Endothelial cell of umbilical vein (primary cell): ENCODE results near the gene SOX12. TPM values are rescaled to one million over a fixed set of nuclear protein-coding genes. Genes with fewer than 3 reads are reported as not detected.

ENCODE experiments used
- BruUV-seq: library from RNA; stranded (reverse); fragments of 400-500 nt; replicated peaks from 2 replicates; lab custom pipeline; 2021; lab: Mats Ljungman, UMichigan
- CTCF ChIA-PET: fragments of 300-600, 350-600 bp; sonication (Branson Sonifier 250); formaldehyde crosslinking; loops from one replicate; lab custom pipeline; 2021; ENCODE audit warnings: antibody characterized with exemption, inconsistent platforms; lab: Charles Lee
- POLR2A ChIA-PET: fragments of 300-600, 350-600 bp; sonication (Branson Sonifier 250); formaldehyde crosslinking; loops from one replicate; lab custom pipeline; 2021; ENCODE audit warnings: antibody characterized with exemption, inconsistent platforms; lab: Charles Lee
- DNase-seq: peaks from one replicate; pipeline ENCODE4 v3.0.0-alpha.2; 2011; ENCODE audit warnings: low read depth, low spot score
- FAIRE-seq: peaks from 2 replicates; lab custom pipeline; 2011; peaks lifted over from hg19 to GRCh38; lab: Jason Lieb, UNC
- H2AFZ ChIP-seq: 2 replicates; pipeline ENCODE4 v1.6.0; 2012; ENCODE audit warnings: low read depth, low read length, control low read depth, inconsistent platforms
- H3K27ac ChIP-seq: 2 replicates; pipeline ENCODE4 v1.5.1; 2011; ENCODE audit warnings: low read depth, mild to moderate bottlenecking, control low read depth, low read length, moderate library complexity; ENCODE audit not compliant: insufficient read depth
- H3K27me3 ChIP-seq, 2 experiments: 2 replicates each; pipeline versions ENCODE4 v1.6.0 to v1.6.1; 2011; ENCODE audit warnings: low read length in 2 of 2, mixed read lengths in 1 of 2; ENCODE audit not compliant: control insufficient read depth in 2 of 2, insufficient read depth in 2 of 2
- H3K36me3 ChIP-seq, 2 experiments: 2 replicates in 1 of 2; 3 replicates in 1 of 2; pipeline ENCODE4 v1.5.1; 2011; ENCODE audit warnings: low read length in 2 of 2, mild to moderate bottlenecking in 1 of 2, moderate library complexity in 1 of 2; ENCODE audit not compliant: control insufficient read depth in 2 of 2, insufficient read depth in 2 of 2; ENCODE audit errors: extremely low read depth in 1 of 2
- H3K4me1 ChIP-seq: 3 replicates; pipeline ENCODE4 v1.5.1; 2011; ENCODE audit warnings: mild to moderate bottlenecking, low read length; ENCODE audit not compliant: control insufficient read depth, insufficient read depth; ENCODE audit errors: extremely low read depth
- H3K4me2 ChIP-seq: 2 replicates; pipeline ENCODE4 v1.6.1; 2011; ENCODE audit warnings: low read length, control low read depth, mixed read lengths; ENCODE audit not compliant: insufficient read depth
- H3K4me3 ChIP-seq, 3 experiments: fragments of 200-600 bp in 1 of 3; sonication (generic), shearing (Covaris generic) in 1 of 3; replicated peaks in 1 of 3; 2 replicates each; pipeline ENCODE4 v1.5.1; 2011 to 2016; ENCODE audit warnings: control low read depth in 3 of 3, low read length in 3 of 3, mild to moderate bottlenecking in 2 of 3, inconsistent platforms in 1 of 3, low read depth in 1 of 3, moderate library complexity in 1 of 3; ENCODE audit not compliant: insufficient read depth in 1 of 3
- H3K79me2 ChIP-seq: 2 replicates; pipeline ENCODE4 v1.6.0; 2012; ENCODE audit warnings: low read length, inconsistent platforms; ENCODE audit not compliant: control insufficient read depth, insufficient read depth
- H3K9ac ChIP-seq: replicated peaks from 2 replicates; pipeline ENCODE3; 2011; ENCODE audit warnings: low read length, control low read depth; ENCODE audit not compliant: insufficient read depth; ENCODE audit errors: extremely low read depth
- H3K9me1 ChIP-seq: replicated peaks from 3 replicates; pipeline ENCODE4 v1.6.0; 2011; ENCODE audit warnings: mild to moderate bottlenecking, low read length; ENCODE audit not compliant: control insufficient read depth, insufficient read depth; ENCODE audit errors: extremely low read depth
- H3K9me3 ChIP-seq: replicated peaks from 2 replicates; pipeline ENCODE4 v1.5.1; 2012; ENCODE audit warnings: low read length, inconsistent platforms; ENCODE audit not compliant: control insufficient read depth, insufficient read depth
- H4K20me1 ChIP-seq: replicated peaks from 2 replicates; pipeline ENCODE3; 2011; ENCODE audit warnings: mild to moderate bottlenecking, low read length; ENCODE audit not compliant: control insufficient read depth, insufficient read depth; ENCODE audit errors: extremely low read depth
- EZH2 ChIP-seq: IDR thresholded peaks from 2 replicates; pipeline ENCODE4 v1.6.1; 2012; ENCODE audit warnings: borderline replicate concordance, low read depth, mild to moderate bottlenecking, moderate library complexity, low read length, inconsistent platforms; ENCODE audit not compliant: severe bottlenecking
- FOS ChIP-seq: IDR thresholded peaks from 2 replicates; pipeline ENCODE4 v1.6.1; 2011; ENCODE audit warnings: mild to moderate bottlenecking, low read length, moderate library complexity, borderline replicate concordance; ENCODE audit not compliant: insufficient read depth
- GATA2 ChIP-seq: IDR thresholded peaks from 2 replicates; pipeline ENCODE4 v1.7.0; 2011; ENCODE audit warnings: low read depth, mild to moderate bottlenecking, moderate library complexity, mixed read lengths, low read length; ENCODE audit not compliant: insufficient read length, insufficient read depth
- JUN ChIP-seq: IDR thresholded peaks from 2 replicates; pipeline ENCODE4 v1.6.1; 2011; ENCODE audit warnings: borderline replicate concordance, low read depth; ENCODE audit not compliant: insufficient read length, insufficient read depth
- MYC ChIP-seq: IDR thresholded peaks from one replicate; pipeline ENCODE4 v1.6.1; 2011; ENCODE audit warnings: mild to moderate bottlenecking, low read depth, low read length
- POLR2A ChIP-seq: IDR thresholded peaks from 2 replicates; pipeline ENCODE4 v1.6.1; 2012; ENCODE audit warnings: low read depth, mild to moderate bottlenecking, control low read depth, low read length
- POLR2AphosphoS5 ChIP-seq: IDR thresholded peaks from 2 replicates; pipeline ENCODE4 v1.6.1; 2012; ENCODE audit warnings: low read depth, mild to moderate bottlenecking, control low read depth, low read length, moderate library complexity; ENCODE audit not compliant: insufficient read depth
- dilution Hi-C: fragments of 300-500 bp; cut with MboI; formaldehyde crosslinking; loops from one replicate; pipeline ENCODE4 v1.15.0; 2019; ENCODE audit warnings: low sequenced_read_pairs; ENCODE audit not compliant: extremely low pct_ligation_motif_present
- intact Hi-C: fragments of 100-400 bp; cut with micrococcal nuclease; formaldehyde crosslinking; loops from one replicate; pipeline ENCODE4 v1.10.0; 2022
- polyA plus RNA-seq, 4 experiments: library from polyadenylated mRNA; depleted of rRNA in 3 of 4; stranded (reverse) in 3 of 4; unstranded in 1 of 4; fragments of >200 nt; gene quantifications; 2 replicates each; pipeline versions ENCODE4 v1.2.1 to v1.2.3, GENCODE V29; 2011 to 2012; ENCODE audit warnings: missing spikeins in 1 of 4
- total RNA-seq: library from RNA; stranded (reverse); gene quantifications from 2 replicates; pipeline ENCODE4 v1.2.3, GENCODE V29; 2021
- TF ChIP-seq, protein P1 (sequence below), 2 donors: IDR thresholded peaks; 1 replicate in 1 of 2; 2 replicates in 1 of 2; pipeline ENCODE4 v1.5.1; 2011; ENCODE audit warnings: low read length in 2 of 2, mild to moderate bottlenecking in 2 of 2, moderate library complexity in 2 of 2, control low read depth in 1 of 2, inconsistent platforms in 1 of 2, low read depth in 1 of 2; ENCODE audit not compliant: insufficient read depth in 1 of 2; ENCODE audit errors: extremely low read depth in 1 of 2
- TF ChIP-seq, protein P2 (sequence below): IDR thresholded peaks from 2 replicates; pipeline ENCODE4 v1.6.1; 2011; ENCODE audit not compliant: insufficient read depth, insufficient read length

Gene SOX12
- total and polyA plus RNA-seq, 2 donors (not counting 3 experiments of a cell fraction or from before 2014, with no cell fraction given): 6.2 to 37.7 TPM

DNA sequence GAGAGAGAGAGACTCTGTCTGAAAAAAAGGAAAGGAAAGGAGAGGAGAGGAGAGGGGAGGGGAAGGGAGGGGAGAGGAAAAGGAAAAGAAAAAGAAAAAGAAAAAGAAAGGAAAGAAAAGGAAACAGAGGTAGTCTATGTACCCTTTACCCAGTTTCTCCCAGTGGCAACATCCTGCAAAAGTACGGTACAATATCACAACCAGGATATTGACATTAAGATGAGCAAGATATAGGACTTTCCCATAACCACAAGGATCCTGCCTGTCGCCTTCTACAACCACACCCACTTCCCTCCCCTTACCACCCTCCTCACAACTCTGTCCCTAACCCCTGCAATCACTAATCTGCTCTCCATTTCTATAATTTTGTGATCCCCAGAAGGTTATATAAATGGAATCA is 38.8 kb upstream of the SOX12 start:
- H3K9me1 ChIP-seq: no peaks in the 10 kb centered on the region
- POLR2A ChIA-PET: no interaction called here
- intact Hi-C loops: no loop called here

More for the DNA sequence above, 38.8 kb upstream of the SOX12 start:
- no peak overlapping the region for H3K27ac ChIP-seq
- dilution Hi-C loops: no loop called here
- no peak overlapping the region for H3K4me2 ChIP-seq
- no peaks in the 10 kb centered on the region for H3K9me3 ChIP-seq
- H2AFZ ChIP-seq: no peak overlapping the region
- peaks cover 11% of the 10 kb centered on the region for H3K79me2 ChIP-seq
- H4K20me1 ChIP-seq: no peaks in the 10 kb centered on the region
- FAIRE-seq (no peak), DNase-seq (no peak)
- no TSS peak for BruUV-seq
- H3K4me3 ChIP-seq: no peak overlapping the region
- H3K9ac ChIP-seq: no peak overlapping the region
- H3K27me3 ChIP-seq: no peaks in the 10 kb centered on the region
- H3K4me1 ChIP-seq: peaks cover 18% of the 10 kb centered on the region
- TF ChIP-seq POLR2AphosphoS5 (no peak), EZH2 (no peak), MYC (no peak), POLR2A (no peak), FOS (no peak), GATA2 (no peak), JUN (no peak)
- TF ChIP-seq, protein P1, sequence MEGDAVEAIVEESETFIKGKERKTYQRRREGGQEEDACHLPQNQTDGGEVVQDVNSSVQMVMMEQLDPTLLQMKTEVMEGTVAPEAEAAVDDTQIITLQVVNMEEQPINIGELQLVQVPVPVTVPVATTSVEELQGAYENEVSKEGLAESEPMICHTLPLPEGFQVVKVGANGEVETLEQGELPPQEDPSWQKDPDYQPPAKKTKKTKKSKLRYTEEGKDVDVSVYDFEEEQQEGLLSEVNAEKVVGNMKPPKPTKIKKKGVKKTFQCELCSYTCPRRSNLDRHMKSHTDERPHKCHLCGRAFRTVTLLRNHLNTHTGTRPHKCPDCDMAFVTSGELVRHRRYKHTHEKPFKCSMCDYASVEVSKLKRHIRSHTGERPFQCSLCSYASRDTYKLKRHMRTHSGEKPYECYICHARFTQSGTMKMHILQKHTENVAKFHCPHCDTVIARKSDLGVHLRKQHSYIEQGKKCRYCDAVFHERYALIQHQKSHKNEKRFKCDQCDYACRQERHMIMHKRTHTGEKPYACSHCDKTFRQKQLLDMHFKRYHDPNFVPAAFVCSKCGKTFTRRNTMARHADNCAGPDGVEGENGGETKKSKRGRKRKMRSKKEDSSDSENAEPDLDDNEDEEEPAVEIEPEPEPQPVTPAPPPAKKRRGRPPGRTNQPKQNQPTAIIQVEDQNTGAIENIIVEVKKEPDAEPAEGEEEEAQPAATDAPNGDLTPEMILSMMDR (IDR thresholded peaks at IDR 0.05; ENCODE audit: extremely low read depth in 1 of 2, insufficient read depth in 1 of 2, low read depth in 1 of 2, low read length in 2 of 2): no peak
- TF ChIP-seq, protein P2, sequence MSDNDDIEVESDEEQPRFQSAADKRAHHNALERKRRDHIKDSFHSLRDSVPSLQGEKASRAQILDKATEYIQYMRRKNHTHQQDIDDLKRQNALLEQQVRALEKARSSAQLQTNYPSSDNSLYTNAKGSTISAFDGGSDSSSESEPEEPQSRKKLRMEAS: no peak
- CTCF ChIA-PET: no interaction called here
- peaks cover 2 to 6% of the 10 kb centered on the region in 2 experiments for H3K36me3 ChIP-seq
